SU-DHL-6 (cell line): ENCODE results near the gene YIPF6.

Experiments used
- H2AFZ ChIP-seq: fragments of 200-600 bp; sonication (generic); 2 replicates; pipeline ENCODE4 v1.6.1; 2014; ENCODE audit warnings: low read depth, mild to moderate bottlenecking, moderate library complexity, mixed read lengths, antibody characterized with exemption, low read length; ENCODE audit not compliant: severe bottlenecking
- H3F3A ChIP-seq: fragments of 200-600 bp; shearing (Covaris generic); 2 replicates; pipeline ENCODE4 v1.6.0; 2016; ENCODE audit warnings: antibody characterized with exemption, mild to moderate bottlenecking; ENCODE audit not compliant: insufficient read depth
- H3K27ac ChIP-seq: fragments of 200-600 bp; sonication (generic); 2 replicates; pipeline ENCODE4 v1.5.1; 2016; ENCODE audit warnings: low read depth, mild to moderate bottlenecking, low read length, moderate library complexity, mixed read lengths
- H3K27me3 ChIP-seq: fragments of 200-600 bp; sonication (generic), shearing (Covaris generic); 2 replicates; pipeline ENCODE4 v1.6.0; 2014; ENCODE audit warnings: mild to moderate bottlenecking, low read length
- H3K36me3 ChIP-seq: fragments of 200-600 bp; sonication (generic); 2 replicates; pipeline ENCODE4 v1.6.1; 2014; ENCODE audit warnings: mild to moderate bottlenecking, low read length, mixed read lengths
- H3K4me2 ChIP-seq: fragments of 300-600, 200-600 bp; shearing (Covaris generic), sonication (generic); 2 replicates; pipeline ENCODE4 v1.6.0; 2014; ENCODE audit warnings: low read length, low read depth, mild to moderate bottlenecking; ENCODE audit not compliant: poor library complexity, severe bottlenecking
- H3K4me3 ChIP-seq: fragments of 200-600 bp; sonication (generic); 2 replicates; pipeline ENCODE4 v1.5.1; 2014; ENCODE audit warnings: antibody characterized with exemption, low read length, mild to moderate bottlenecking, mixed read lengths; ENCODE audit not compliant: insufficient read depth, poor library complexity, severe bottlenecking
- H3K79me2 ChIP-seq: fragments of 200-600 bp; sonication (generic); 2 replicates; pipeline ENCODE4 v1.6.1; 2014; ENCODE audit warnings: mild to moderate bottlenecking, low read length, moderate library complexity; ENCODE audit not compliant: insufficient read depth
- H3K9ac ChIP-seq: fragments of 200-600 bp; sonication (generic); 2 replicates; pipeline ENCODE4 v1.7.0; 2014; ENCODE audit warnings: mild to moderate bottlenecking, low read length
- H3K9me2 ChIP-seq: fragments of 200-600 bp; sonication (generic); replicated peaks from 2 replicates; pipeline ENCODE4 v1.6.1; 2014; ENCODE audit warnings: low read length; ENCODE audit not compliant: insufficient read depth
- H3K9me3 ChIP-seq: fragments of 200-600 bp; sonication (generic); 2 replicates; pipeline ENCODE4 v1.6.1; 2014; ENCODE audit warnings: low read length, mixed read lengths; ENCODE audit not compliant: insufficient read depth
- H4K20me1 ChIP-seq: fragments of 200-600 bp; sonication (generic); 2 replicates; pipeline ENCODE4 v1.6.1; 2014; ENCODE audit warnings: low read depth, mild to moderate bottlenecking, antibody characterized with exemption, low read length, moderate library complexity, mixed read lengths
- CTCF ChIP-seq: fragments of 200-600 bp; sonication (generic); IDR thresholded peaks from one replicate; pipeline ENCODE4 v1.5.1; 2017; ENCODE audit warnings: antibody characterized with exemption, mild to moderate bottlenecking, low read length, moderate library complexity; ENCODE audit not compliant: insufficient read depth, poor library complexity, severe bottlenecking
- EZH2phosphoT487 ChIP-seq: fragments of 200-600 bp; sonication (generic), shearing (Covaris generic); conservative IDR thresholded peaks from 2 replicates; pipeline ENCODE4 v1.6.1; 2018; ENCODE audit warnings: mild to moderate bottlenecking, antibody characterized with exemption, low read length, moderate library complexity, mixed read lengths

Gene YIPF6

GRCh38 chrX:68568136-68568535, 69.3 kb downstream of the YIPF6 start:
- Histone ChIP-seq H3K9me2 (no peaks in the 10 kb centered on the region), H4K20me1 (no peaks in the 10 kb centered on the region), H3K27me3 (no peaks in the 10 kb centered on the region), H3F3A (no peaks in the 10 kb centered on the region), H3K4me3 (no peak overlapping the region), H3K79me2 (no peaks in the 10 kb centered on the region), H3K27ac (no peak overlapping the region), H3K36me3 (no peaks in the 10 kb centered on the region), H3K9ac (no peak overlapping the region), H3K4me2 (no peak overlapping the region), H2AFZ (no peak overlapping the region), H3K9me3 (no peaks in the 10 kb centered on the region)
- TF ChIP-seq EZH2phosphoT487 (no peak), CTCF (no peak)

DNA sequence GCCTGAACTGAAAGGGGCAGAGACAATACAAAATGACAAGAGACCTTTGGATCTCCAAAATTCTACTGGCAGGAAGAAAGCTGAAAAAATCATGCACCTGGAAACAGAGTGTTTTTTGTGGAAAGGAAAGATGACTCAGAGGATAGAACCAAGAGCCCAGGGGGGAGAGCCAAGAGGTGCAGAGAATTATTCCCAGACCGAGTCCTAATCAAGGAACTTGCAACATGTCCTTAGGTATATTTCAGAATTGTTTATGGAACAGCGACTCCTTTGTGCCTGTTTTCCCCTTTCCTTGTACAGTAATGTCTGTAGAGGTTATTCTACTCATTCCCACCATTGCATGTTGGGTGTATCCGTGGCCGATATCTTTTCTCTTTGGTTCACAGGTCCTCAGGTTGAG, 71.7 kb downstream of the YIPF6 start:
- no peaks in the 10 kb centered on the region for H3K36me3 ChIP-seq
- H3K27me3 ChIP-seq, result no peaks in the 10 kb centered on the region
- H3K4me3 ChIP-seq, result no peak overlapping the region
- H3K9ac ChIP-seq, result no peak overlapping the region
- H3F3A ChIP-seq, result no peaks in the 10 kb centered on the region
- no peak overlapping the region for H2AFZ ChIP-seq
- no peak overlapping the region for H3K27ac ChIP-seq
- no peaks in the 10 kb centered on the region for H3K79me2 ChIP-seq
- no peaks in the 10 kb centered on the region for H3K9me2 ChIP-seq
- no peak for TF ChIP-seq CTCF
- TF ChIP-seq EZH2phosphoT487, result no peak
- no peaks in the 10 kb centered on the region for H3K9me3 ChIP-seq
- H4K20me1 ChIP-seq, result no peaks in the 10 kb centered on the region
- H3K4me2 ChIP-seq, result no peak overlapping the region

GRCh38 chrX:68571292-68571609, 72.4 kb downstream of the YIPF6 start:
- Histone ChIP-seq H4K20me1 (no peaks in the 10 kb centered on the region), H3K4me2 (no peak overlapping the region), H3K9me3 (no peaks in the 10 kb centered on the region), H3K27ac (no peak overlapping the region), H3K79me2 (no peaks in the 10 kb centered on the region), H3K4me3 (no peak overlapping the region), H2AFZ (no peak overlapping the region), H3F3A (no peaks in the 10 kb centered on the region), H3K36me3 (no peaks in the 10 kb centered on the region), H3K9ac (no peak overlapping the region), H3K9me2 (no peaks in the 10 kb centered on the region), H3K27me3 (no peaks in the 10 kb centered on the region)
- TF ChIP-seq EZH2phosphoT487 (no peak), CTCF (no peak)
